ENCODE data around the gene TAOK2.

DNA sequence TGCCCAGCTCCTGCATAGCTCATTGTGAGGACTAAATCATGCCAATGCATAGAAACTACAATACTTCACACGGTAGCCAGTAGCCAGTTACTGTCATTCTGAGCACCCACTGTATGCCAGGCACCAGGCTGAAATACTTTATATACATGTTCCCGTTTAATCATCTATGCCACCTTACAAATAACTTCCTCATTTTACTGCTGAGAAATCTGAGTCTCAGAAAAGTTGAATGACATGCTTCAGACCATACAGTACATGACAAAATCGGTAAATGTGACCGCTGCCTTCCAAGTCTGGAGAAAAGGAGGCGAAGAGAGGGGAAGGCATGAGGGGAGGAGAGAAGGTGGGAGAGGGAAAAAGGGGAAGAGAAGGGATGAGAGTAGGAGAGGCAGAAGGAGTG, 66.6 kb downstream of the TAOK2 start:
- TF ChIP-seq REST (IDR thresholded peaks at IDR 0.05), result no peak
- TF ChIP-seq NFE2L2 (conservative IDR thresholded peaks at IDR 0.05; ENCODE audit: low read length), result no peak
- TF ChIP-seq CTCF (IDR thresholded peaks at IDR 0.05), result no peak
- no peak for TF ChIP-seq CHD4 (IDR thresholded peaks at IDR 0.05; ENCODE audit: borderline replicate concordance)
- TF ChIP-seq ELK1 (IDR thresholded peaks at IDR 0.05; ENCODE audit: low read depth, low read length), result no peak
- TF ChIP-seq, protein P1, sequence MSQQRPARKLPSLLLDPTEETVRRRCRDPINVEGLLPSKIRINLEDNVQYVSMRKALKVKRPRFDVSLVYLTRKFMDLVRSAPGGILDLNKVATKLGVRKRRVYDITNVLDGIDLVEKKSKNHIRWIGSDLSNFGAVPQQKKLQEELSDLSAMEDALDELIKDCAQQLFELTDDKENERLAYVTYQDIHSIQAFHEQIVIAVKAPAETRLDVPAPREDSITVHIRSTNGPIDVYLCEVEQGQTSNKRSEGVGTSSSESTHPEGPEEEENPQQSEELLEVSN (IDR thresholded peaks at IDR 0.05; ENCODE audit: borderline replicate concordance, low read depth), result no peak
- TF ChIP-seq NPAS2 (CRISPR knock-in tag; IDR thresholded peaks at IDR 0.05; ENCODE audit: borderline replicate concordance), result no peak
- TF ChIP-seq POLR2AphosphoS2 (conservative IDR thresholded peaks at IDR 0.05; ENCODE audit: low read length), result no peak
- TF ChIP-seq ZFP36 (IDR thresholded peaks at IDR 0.05; ENCODE audit: borderline replicate concordance, partially characterized antibody), result no peak
- TF ChIP-seq PHF8 (IDR thresholded peaks at IDR 0.05; ENCODE audit: borderline replicate concordance, low read depth), result no peak
- TF ChIP-seq POLR2A (IDR thresholded peaks at IDR 0.05; ENCODE audit: low read length), result no peak
- no peak for TF ChIP-seq SMC3 (IDR thresholded peaks at IDR 0.05)
- no peak for TF ChIP-seq KDM5A (IDR thresholded peaks at IDR 0.05)

Data from A549 (cell line).